ENCODE results near the gene ZNF786.

The ZNF786 gene

DNA sequence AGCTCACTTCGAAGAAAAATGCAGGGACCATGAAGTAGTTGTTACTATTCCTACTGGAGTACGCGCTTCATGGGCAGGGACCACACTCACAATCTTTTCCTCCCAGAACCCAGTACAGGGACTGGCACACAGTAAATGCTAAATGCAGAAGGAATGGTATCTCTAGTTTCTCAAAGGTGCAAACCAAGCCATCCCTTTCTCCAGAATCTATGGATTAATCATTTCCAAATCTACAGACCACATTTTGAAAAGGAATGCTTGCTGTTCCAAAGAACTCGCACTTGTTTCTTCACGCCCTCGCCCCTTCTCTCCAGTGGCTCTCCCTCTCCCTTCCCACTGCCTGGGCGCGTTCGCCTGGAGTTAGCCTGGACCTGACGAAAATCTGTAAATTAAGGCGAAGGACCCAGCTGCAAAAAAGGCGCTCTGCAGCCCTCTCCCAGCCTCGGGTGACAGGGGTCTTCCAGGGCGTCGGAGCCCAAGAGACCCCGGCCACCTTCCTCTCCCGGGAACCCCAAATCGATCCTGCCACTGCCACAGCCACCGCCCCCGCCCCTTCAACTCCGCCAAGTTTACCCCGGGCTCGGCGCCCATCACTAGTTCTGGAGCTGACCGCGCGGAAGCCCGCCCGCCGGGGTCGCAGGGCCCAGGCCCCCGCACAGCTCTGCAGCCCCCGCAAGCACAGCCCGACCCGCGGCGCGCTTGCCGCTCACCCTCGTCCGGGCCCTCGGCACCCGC, 62.7 kb downstream of the ZNF786 start:
- no peak for DNase-seq

GRCh38 chr7:149027055-149027454, 63.5 kb downstream of the ZNF786 start:
- no peak for DNase-seq

- no peak for DNase-seq
Observed at GRCh38 chr7:149023662-149024061, 66.9 kb downstream of the ZNF786 start.

- no peak for DNase-seq
Observed at GRCh38 chr7:149022756-149023360, 67.7 kb downstream of the ZNF786 start.

DNA sequence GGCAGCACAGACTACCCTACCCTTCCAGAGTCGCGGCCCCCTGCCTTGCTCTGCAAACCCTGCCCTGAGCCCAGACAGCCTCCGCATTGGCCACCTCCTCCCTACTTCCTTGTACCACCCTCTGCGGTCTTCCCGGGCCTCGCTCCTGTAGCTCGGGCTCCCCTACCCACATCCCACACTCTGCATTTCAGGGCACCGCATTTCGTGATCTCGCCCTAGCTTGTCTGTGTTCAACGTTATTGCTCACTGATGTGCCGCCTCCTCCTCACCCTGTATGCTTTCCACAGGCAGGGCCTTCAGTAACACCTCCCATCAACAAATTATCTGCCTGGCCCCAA, 68.8 kb downstream of the ZNF786 start:
- DNase-seq, result no peak

- no peak for DNase-seq
Observed at GRCh38 chr7:149020483-149020882, 70.0 kb downstream of the ZNF786 start.
